NB4 (cell line): ENCODE results near the gene ALG1.

Experiments used
- DNase-seq: peaks from one replicate; pipeline ENCODE4 v3.0.0; 2010; ENCODE audit warnings: low read depth
- H3K4me3 ChIP-seq: one replicate; pipeline ENCODE4 v1.5.1; 2011; ENCODE audit warnings: mild to moderate bottlenecking, low read depth, low read length, moderate library complexity
- CTCF ChIP-seq: IDR thresholded peaks from one replicate; pipeline ENCODE4 v1.5.1; 2012; ENCODE audit warnings: low read depth, low read length
- MAX ChIP-seq: IDR thresholded peaks from 2 replicates; pipeline ENCODE4 v1.6.1; 2011; ENCODE audit warnings: low read depth, low read length
- MYC ChIP-seq: IDR thresholded peaks from 2 replicates; pipeline ENCODE4 v1.6.1; 2011; ENCODE audit warnings: low read depth, low read length
- POLR2A ChIP-seq: IDR thresholded peaks from 2 replicates; pipeline ENCODE4 v1.6.1; 2011; ENCODE audit warnings: mild to moderate bottlenecking; ENCODE audit not compliant: insufficient read length; ENCODE audit errors: extremely low read depth

ALG1 gene

GRCh38 chr16:5034167-5034523 lies 37.5 kb upstream of the ALG1 start:
- TF ChIP-seq MAX (no peak), CTCF (no peak), POLR2A (no peak), MYC (no peak)
- peak overlapping the region; percentile 80 for H3K4me3 ChIP-seq
- no peak for DNase-seq

DNA sequence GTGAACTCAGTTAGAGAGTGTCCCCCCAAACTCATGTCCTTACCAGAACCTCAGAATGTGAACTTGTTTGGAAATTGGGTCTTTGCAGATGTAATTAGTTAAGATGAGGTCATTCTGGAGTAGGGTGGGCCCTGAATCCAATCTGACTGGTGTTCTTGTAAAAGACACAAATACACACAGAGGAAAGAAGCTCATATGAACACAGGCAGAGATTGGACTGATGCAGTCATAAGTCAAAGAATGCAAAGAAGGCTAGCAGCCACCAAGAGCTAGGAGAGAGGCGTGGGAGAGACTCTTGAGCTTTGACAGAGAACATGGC lies 35.8 kb upstream of the ALG1 start:
- DNase-seq: no peak
- TF ChIP-seq MAX: no peak
- no peak for TF ChIP-seq CTCF
- no peak for TF ChIP-seq POLR2A
- TF ChIP-seq MYC: no peak
- H3K4me3 ChIP-seq: no peak overlapping the region

DNA sequence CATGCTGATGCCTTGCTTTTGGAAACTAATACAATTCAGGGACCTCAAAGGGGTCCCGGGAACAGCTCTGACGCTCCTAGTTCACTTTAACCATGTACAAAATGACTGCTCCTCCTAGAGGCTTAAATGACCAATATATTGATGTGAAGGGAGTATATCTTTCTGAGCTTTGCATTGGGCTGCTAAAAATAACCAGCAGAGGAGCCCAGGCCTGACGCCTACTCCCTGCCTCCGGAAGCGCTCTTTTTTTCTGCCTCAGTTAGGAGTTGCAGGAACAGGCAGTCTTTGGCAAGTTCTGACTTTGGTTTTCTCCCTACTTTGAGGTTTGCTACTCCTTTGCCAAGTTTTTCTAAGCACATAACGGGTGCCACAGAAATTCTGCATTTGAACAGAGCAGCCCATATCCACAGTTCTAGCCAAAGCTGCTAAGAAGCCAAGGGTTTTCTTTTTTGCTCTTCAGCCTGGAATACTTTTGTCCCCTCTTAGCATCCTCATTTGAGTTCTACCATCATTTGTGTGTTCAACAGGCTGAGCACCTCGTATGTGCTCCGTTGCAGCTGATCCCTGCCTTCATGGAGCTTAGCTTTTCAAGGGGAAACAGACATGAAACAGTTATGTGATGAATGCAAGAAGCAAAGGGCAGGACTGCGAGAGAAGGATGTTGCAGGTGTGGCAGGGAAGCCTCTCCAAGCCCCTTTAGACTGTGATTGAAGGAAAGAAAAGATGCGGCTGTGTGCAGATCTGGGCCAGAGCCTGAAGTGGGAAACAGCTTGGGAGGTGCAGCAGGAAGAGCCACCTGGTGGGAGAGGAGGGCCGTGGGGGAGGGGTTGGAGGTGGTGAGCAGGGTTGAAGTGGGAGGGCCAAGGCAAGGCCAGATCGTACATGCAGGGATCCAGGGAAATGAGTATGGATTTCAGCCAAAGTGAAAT lies 35.2 kb upstream of the ALG1 start:
- H3K4me3 ChIP-seq: no peak overlapping the region
- no peak for DNase-seq
- TF ChIP-seq MYC (no peak), MAX (no peak), CTCF (no peak), POLR2A (no peak)

GRCh38 chr16:5040451-5040850 lies 31.2 kb upstream of the ALG1 start:
- no peak for TF ChIP-seq POLR2A
- TF ChIP-seq CTCF: no peak
- TF ChIP-seq MAX: no peak
- no peak for TF ChIP-seq MYC
- no peak for DNase-seq
- H3K4me3 ChIP-seq: no peak overlapping the region

DNA sequence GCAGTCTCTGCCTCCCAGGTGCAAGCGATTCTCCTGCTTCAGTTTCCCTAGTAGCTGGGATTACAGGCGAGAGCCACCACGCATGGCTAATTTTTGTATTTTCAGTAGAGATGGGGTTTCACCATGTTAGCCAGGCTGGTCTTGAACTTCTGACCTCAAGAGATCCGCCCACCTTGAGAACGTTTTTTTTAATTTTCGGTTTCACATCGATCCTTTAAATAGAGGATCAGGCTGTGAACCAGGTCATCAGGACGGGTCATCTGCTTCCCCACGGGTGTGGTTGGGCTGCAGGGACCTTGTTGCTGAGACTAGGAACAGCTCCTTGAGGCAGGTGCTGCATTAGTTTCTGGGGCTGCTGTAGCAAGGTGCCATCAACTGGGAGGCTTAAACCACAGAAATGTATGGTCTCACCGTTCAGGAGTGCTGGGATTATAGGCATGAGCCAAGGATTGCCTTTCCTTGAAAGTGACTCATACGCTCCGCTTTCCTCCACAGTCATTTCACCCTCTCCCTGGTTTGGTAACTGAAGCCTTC lies 30.0 kb upstream of the ALG1 start:
- H3K4me3 ChIP-seq: no peak overlapping the region
- TF ChIP-seq POLR2A: no peak
- TF ChIP-seq MAX: no peak
- no peak for TF ChIP-seq MYC
- no peak for TF ChIP-seq CTCF
- DNase-seq: no peak
